ENCODE measurements around the gene GLT6D1.

Gene GLT6D1

GRCh38 chr9:135584934-135585333, 54.4 kb downstream of the GLT6D1 start:
- DNase-seq (ENCODE audit: low read depth in 2 of 2), result no peak

- DNase-seq (ENCODE audit: low read depth in 2 of 2), result no peak
Observed at GRCh38 chr9:135584371-135584770, 55.0 kb downstream of the GLT6D1 start.

- no peak for DNase-seq (ENCODE audit: low read depth in 2 of 2)
Observed at GRCh38 chr9:135583688-135584011, 55.7 kb downstream of the GLT6D1 start.

GRCh38 chr9:135582966-135583687, 56.2 kb downstream of the GLT6D1 start:
- no peak for DNase-seq (ENCODE audit: low read depth in 2 of 2)

GRCh38 chr9:135582541-135582940, 56.8 kb downstream of the GLT6D1 start:
- no peak for DNase-seq (ENCODE audit: low read depth in 2 of 2)

- DNase-seq (ENCODE audit: low read depth in 2 of 2), result no peak
Observed at GRCh38 chr9:135581636-135582426, 57.5 kb downstream of the GLT6D1 start.

GRCh38 chr9:135580664-135581380, 58.5 kb downstream of the GLT6D1 start:
- no peak for DNase-seq (ENCODE audit: low read depth in 2 of 2)

- DNase-seq (ENCODE audit: low read depth in 2 of 2), result no peak
Observed at GRCh38 chr9:135579889-135580660, 59.3 kb downstream of the GLT6D1 start.

- DNase-seq (ENCODE audit: low read depth in 2 of 2), result no peak
Observed at GRCh38 chr9:135579356-135579755, 60.0 kb downstream of the GLT6D1 start.

- DNase-seq (ENCODE audit: low read depth in 2 of 2), result no peak
Observed at GRCh38 chr9:135577256-135577655, 62.1 kb downstream of the GLT6D1 start.

GRCh38 chr9:135575995-135576631, 63.2 kb downstream of the GLT6D1 start:
- no peak for DNase-seq (ENCODE audit: low read depth in 2 of 2)

- DNase-seq (ENCODE audit: low read depth in 2 of 2), result no peak
Observed at GRCh38 chr9:135574943-135575342, 64.4 kb downstream of the GLT6D1 start.

- no peak for DNase-seq (ENCODE audit: low read depth in 2 of 2)
Observed at GRCh38 chr9:135574331-135574730, 65.0 kb downstream of the GLT6D1 start.

Measured in fibroblast of skin of left quadriceps (primary cell).